ENCODE measurements around the gene MGMT.

The MGMT gene

DNA sequence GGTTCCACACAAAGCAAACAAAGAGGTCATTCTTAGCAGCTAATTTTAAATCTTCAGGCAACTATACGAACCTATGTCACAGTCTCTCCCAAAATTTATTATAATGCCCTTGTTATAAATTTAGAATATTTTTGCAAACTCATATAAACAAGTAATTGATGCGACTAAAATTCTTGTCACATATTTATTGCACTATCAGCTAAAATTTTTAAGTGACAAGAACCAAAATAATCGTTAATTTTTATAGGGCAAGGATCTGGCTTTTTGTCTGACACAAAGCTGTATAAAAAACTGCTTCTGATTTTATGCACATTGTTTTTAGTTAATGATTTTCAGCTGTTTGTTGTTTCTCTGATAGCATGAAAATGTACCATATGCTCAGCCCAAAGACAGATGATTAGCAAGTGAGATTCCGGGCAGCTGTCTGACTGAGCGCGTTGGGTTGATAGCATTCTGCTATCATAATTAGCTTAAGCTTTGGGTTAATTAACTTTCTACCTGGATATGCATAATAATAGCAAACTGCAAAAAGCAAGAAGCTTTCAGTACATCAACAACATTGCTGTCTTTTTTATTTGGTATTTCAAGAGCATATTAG, 136.0 kb downstream of the MGMT start:
- peak; percentile 86 for DNase-seq

DNA sequence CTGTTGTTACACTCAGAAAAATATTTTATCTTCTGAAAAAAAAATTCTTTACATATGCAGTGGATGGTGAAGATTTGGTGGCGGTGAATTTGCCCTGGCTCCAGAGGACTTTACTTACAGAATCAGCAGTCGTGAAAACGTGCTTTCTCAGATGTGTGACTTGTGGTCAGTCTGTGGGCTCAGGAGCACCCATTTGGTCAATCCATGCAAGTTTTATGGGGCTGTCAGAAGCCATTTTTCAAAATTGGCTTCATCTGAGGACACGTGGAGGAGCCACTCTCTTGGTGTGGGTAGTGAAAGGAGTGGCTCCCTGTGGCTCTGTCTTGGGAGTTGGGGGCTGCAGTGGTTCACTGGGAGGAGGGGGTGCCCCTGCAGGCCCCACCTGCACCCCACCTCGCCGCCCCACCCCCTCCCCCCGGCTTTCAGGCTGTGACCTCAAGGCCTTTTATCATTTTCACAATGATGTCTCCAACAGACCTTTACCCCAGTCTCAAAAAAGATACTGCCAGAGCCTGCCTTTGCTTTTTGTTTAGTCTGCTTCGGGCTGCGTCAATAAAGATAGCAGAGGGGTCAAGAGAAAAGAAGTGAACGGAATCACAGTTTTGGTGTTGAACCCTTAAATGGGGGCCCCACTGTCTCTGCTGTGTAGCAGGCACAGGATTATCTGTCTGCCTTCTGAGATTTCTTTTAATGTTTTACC, 137.4 kb downstream of the MGMT start:
- DNase-seq = no peak

DNA sequence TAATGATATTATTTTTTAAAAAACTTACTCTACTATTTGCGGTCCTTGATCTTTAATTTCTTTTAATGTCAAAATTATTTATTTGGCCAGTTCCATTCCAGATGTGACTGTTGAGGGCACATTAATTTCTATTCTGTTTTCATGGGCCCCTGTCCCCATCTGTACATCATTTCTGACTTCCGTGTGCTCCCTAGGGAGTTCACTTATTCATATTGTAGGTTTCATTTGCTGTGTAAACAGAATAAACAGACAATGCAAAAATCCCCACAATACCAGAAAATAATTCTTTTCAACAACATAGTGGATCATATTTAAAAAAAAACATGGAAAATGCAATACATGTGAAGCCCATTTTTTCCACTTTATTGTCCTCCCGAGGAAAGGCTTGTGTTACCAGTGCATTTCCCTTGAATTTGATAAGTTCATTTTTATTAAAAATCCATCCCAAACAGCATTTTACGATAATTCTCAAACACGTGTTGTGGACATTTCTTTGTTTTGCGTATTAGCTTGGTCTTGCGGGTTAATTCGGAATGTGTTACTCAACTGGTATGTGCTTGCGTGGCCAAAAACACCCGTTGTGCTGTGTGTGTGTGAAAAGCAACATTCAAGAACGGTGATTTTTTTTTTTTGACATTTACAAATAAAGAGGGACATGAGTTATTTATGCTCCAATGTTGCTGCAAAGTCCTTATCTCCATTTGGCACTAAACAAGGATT, 138.4 kb downstream of the MGMT start:
- DNase-seq = peak; percentile 8

- peak; percentile 40 for DNase-seq
Measured at GRCh38 chr10:129605986-129606518, 139.0 kb downstream of the MGMT start.

GRCh38 chr10:129607607-129608109, 140.6 kb downstream of the MGMT start:
- DNase-seq = no peak

DNA sequence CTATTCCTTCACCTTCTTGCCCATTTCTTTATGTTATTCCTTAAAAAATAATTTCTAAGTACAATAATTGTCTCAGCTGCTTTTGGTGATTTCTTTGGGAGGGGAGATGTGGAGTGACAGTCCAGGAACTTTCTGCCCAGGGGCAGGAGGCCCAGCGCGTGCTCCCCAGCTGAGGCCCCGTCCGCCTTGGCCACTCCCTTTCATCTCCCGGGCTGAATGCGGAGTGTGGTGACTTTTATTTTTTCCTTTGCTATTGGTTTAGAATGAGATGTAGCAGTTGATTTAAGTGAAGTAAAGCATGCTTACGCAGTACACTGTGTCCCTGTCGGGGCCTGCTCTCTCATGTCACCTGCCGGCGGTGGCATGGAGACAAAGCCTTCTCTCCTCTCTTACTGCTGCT, 141.6 kb downstream of the MGMT start:
- DNase-seq = no peak

GRCh38 chr10:129609551-129609950, 142.5 kb downstream of the MGMT start:
- no peak for DNase-seq

DNA sequence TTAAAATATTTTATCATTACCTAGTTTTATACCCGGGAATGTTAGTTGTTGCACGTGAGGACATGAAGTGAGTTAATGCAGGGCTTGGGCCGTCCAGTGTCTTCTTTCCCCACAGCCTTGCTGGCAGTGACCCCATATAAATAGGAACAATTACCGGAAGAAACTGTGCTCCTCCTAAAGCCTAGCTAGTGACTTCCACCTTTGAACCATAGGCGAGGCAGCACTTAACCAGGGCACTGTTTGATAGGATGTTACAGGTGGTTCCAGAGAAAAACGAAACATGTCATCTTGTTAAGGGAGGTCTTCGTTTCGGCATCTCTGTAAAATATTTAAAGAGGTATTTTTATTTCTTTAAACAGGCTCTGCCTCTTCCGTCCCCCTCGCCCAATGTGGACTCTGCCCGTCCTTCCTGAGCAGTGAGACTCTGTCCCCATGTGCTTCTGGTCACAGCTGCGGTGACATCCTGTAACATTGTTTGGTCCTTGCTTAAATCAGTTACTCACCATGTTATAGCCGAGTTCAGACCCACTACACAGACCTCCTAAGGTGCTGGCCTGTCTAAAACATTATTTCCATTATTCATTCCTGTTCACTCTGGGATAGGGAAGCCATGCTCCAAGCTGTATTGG, 145.6 kb downstream of the MGMT start:
- no peak for DNase-seq

GRCh38 chr10:129613377-129613980, 146.4 kb downstream of the MGMT start:
- DNase-seq = no peak

- no peak for DNase-seq
Measured at GRCh38 chr10:129614341-129614740, 147.3 kb downstream of the MGMT start.

GRCh38 chr10:129615381-129615780, 148.3 kb downstream of the MGMT start:
- no peak for DNase-seq

DNA sequence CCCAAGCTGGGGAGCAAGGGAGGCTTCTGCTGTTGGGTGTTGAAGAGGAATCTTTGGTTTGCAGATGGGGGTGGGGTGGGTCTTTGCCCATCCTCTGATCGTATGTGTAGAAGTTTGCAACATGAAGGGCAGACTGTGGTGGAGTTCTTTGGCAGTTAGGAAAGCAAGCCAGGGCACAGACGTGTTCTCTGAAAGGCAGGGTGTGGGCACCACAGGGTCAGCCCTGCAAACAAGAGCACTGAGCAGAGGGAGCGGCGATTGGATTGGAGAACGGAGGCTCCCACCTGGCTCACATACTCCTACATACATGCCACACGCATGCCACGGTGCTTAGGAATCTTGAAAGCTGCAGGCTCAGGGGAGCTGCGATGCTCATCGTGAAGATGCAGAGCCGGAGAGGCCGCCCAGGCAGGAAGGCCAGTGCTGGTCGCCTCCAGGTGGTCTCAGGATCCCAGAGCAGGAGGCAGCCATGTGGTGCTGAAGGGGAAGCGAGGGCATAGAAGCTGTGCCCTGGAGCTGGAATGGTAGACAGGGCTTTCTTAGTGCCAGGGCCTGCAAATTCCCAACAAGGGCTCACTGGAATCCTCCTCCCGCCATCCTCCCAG, 149.0 kb downstream of the MGMT start:
- DNase-seq = no peak

DNA sequence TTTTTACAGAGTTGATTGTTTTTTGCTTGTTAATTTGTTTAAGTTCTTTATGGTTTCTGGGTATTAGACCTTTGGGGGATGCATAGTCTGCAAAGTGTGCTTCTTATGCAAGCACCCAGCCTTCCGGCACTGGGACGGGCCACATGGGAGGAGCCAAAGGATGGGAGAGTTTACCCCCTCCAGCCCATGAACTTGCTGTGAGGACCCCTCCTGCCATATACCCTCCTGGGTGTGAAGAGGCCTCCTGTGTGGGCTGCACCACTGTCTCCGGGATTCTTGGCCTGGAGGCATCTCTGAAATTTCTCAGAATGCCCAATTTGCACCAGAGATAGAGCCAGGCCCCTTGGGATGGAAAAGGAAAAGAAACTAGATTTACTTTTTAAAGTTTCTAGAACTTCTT, 150.7 kb downstream of the MGMT start:
- DNase-seq = no peak

DNA sequence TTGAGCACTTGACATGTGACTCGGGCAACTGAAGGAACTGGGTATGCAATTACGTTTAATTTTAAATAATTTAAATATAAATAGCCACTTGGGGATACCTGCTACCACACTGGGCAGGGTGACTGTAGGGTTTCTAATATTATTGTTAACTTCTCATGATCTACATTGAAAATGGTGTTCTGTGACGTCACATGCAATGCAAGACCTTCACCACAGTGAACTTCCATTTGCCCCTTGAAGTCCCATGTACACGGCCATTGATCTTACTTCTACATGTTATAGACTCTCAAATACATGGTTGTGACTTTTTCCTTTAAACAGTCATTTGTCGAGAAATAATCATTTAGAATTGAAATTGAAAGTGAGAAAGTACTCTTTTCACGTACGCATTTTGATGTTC, 154.0 kb downstream of the MGMT start:
- DNase-seq = no peak

DNA sequence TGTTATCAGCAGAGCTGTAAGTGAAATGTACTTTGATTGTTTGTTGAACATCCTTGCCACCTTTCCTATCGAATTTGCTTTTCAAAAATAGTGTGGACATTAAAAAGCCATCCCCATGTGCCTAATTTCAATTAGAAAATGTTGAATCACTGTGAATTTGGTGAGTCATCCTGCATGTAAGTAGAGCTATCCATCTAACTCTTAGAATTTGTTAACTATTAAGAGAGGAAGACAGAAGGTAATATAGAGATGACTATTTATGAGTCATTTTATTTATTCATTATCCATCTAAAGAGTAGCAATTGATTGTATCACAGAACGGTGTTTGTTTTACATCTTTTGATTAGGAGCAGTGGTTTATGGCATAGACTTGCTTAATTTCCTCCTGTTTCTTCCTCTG, 154.7 kb downstream of the MGMT start:
- no peak for DNase-seq

DNA sequence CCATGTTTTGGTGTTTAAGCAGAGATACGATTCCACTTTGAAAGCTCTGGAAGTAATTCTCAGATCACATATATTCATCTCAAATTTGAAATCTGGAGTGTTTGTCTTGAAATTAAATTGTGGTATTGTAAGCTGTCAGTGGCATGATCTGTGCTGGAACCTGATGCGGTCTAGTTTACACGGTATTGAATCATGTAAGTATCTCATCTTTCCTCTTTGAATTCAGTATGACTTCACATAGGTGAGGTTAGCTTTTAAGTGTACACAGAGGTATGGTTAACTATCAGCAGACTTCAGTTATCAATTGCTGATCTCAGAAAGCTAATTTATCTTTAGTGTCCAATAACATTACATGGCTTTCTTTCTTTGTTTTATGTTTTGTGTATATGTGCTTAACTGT, 155.2 kb downstream of the MGMT start:
- no peak for DNase-seq

DNA sequence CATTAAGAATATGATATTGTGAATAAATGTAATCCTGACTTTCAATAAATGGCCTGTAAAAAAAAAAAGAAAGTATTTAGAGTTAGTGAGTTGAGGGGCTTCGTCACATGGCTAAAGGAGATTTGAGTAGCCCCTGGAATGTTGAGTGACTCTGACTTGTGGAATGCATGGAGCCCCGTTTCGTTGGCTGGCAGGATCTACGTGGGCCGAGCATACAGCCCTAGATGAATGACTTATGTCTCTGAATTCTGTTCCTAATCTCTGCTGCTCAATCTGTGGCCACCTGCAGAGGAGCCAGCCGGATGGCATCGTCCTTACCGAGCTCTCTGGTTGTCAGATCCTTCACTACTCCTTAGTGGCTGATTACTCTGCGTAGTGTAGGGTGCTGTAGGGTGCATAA, 155.7 kb downstream of the MGMT start:
- no peak for DNase-seq

GRCh38 chr10:129624526-129624925, 157.5 kb downstream of the MGMT start:
- no peak for DNase-seq

- DNase-seq = no peak
Measured at GRCh38 chr10:129626309-129626708, 159.3 kb downstream of the MGMT start.

DNA sequence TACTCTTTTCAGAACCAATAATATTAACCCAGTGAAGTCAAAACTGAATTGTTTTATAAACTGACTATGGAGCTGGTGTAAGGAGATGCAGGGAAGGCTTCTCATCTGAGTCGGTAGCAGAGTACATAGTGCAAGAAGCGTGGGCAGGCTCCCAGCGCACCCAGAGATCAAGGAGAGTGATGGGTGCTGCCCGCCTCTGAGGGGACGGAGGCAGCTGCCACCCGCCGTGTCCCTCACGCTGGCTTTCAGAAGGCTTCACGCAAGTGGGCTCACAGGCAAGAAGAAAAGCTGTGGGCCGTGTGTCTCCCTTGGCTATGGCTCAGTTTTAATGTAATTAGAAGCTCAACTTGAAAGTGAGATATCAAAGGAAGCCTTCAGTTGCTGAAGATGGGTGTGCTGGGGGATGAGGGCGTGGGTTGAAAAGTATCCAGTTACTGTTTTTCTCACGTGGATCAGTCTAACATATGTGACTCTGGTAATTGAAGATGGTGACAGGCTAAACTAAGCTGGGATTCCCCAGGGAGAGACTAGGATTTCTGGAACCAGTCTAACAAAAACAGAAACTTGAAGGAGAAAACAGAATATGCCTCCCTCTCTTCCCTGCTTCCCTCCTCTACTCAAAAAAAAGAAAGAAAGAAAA, 159.9 kb downstream of the MGMT start:
- DNase-seq = peak; percentile 89

DNA sequence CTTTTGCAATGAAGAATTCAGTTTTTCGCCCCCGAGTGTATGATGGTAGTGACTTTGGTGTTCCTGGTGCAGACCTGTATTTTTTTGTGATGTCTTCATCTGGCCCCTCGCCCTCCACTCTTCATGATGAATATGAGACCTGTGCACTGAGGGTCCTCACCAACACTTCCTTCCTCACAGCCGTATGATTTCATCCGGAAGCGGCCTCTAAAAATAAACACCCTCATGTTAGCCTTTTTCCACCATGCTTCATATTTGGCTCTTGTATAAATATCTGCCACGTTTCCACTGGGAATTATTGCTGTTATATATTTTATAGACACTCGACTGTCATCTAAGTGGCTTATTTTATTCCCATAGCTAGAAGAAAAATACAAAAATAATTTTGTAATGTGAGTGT, 160.4 kb downstream of the MGMT start:
- DNase-seq = peak; percentile 44

DNA sequence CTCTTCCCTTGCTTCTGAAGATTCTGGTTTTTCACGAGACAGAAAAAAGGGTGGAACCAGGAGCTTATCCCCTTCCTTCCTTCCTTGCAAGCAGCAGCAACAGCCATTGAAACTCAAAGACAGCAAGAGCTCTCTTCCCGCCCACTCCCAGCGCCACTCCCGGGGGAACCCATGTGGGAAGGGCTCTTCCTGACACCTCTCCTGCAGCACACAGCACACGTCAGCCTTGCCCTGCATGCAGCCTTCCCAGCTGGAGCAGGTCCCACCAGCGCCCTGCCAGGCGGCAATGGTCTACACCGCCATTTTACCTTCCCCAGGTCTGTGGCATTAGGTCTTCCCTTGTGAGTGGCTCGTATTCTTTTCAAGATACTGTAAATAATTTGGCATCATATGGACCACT, 161.8 kb downstream of the MGMT start:
- no peak for DNase-seq

All from NCI-H82 (cell line).